Measurements from ENCODE around the gene ABHD10. TPM values are rescaled to one million over a fixed set of nuclear protein-coding genes. Genes with fewer than 3 reads are reported as not detected.

The ABHD10 gene
- total RNA-seq, 1 experiment from 2014 or later: 41.8 TPM

- Histone ChIP-seq H3K27me3 (replicated peaks; ENCODE audit: control insufficient read depth, insufficient read depth, low read length) (no peaks in the 10 kb centered on the region), H3K4me3 (ENCODE audit: low read depth, low read length) (no peak overlapping the region), H3K36me3 (ENCODE audit: control insufficient read depth, insufficient read depth, low read length) (no peaks in the 10 kb centered on the region), H3K9me3 (no peaks in the 10 kb centered on the region), H3K4me1 (no peaks in the 10 kb centered on the region)
- H3K27me3 Mint-ChIP-seq (ENCODE audit: insufficient read depth, unreplicated experiment): peaks cover 2% of the 10 kb centered on the region
- H3K4me3 Mint-ChIP-seq (ENCODE audit: unreplicated experiment): no peak overlapping the region
- no TSS peak for BruUV-seq (replicated peaks)
- TF ChIP-seq, protein P1, sequence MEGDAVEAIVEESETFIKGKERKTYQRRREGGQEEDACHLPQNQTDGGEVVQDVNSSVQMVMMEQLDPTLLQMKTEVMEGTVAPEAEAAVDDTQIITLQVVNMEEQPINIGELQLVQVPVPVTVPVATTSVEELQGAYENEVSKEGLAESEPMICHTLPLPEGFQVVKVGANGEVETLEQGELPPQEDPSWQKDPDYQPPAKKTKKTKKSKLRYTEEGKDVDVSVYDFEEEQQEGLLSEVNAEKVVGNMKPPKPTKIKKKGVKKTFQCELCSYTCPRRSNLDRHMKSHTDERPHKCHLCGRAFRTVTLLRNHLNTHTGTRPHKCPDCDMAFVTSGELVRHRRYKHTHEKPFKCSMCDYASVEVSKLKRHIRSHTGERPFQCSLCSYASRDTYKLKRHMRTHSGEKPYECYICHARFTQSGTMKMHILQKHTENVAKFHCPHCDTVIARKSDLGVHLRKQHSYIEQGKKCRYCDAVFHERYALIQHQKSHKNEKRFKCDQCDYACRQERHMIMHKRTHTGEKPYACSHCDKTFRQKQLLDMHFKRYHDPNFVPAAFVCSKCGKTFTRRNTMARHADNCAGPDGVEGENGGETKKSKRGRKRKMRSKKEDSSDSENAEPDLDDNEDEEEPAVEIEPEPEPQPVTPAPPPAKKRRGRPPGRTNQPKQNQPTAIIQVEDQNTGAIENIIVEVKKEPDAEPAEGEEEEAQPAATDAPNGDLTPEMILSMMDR (IDR thresholded peaks at IDR 0.05; ENCODE audit: insufficient read depth in 1 of 2, low read depth in 1 of 2, low read length in 1 of 2, severe bottlenecking in 1 of 2, unreplicated experiment in 1 of 2): no peak
- no peaks in the 10 kb centered on the region for H3K4me1 Mint-ChIP-seq (ENCODE audit: low read depth, unreplicated experiment)
- CTCF ChIA-PET: no interaction called here
- H3K9me3 Mint-ChIP-seq (ENCODE audit: unreplicated experiment): no peaks in the 10 kb centered on the region
- intact Hi-C loops (cut with micrococcal nuclease; ENCODE audit: unreplicated experiment): no loop called here
- H3K36me3 Mint-ChIP-seq (ENCODE audit: insufficient read depth, unreplicated experiment): no peaks in the 10 kb centered on the region
- H3K27ac Mint-ChIP-seq (ENCODE audit: unreplicated experiment): no peak overlapping the region
- POLR2A ChIA-PET: no interaction called here
- no peak for DNase-seq
Observed at GRCh38 chr3:112027826-112028225, 49.0 kb downstream of the ABHD10 start.

GRCh38 chr3:112030901-112031300 is 52.1 kb downstream of the ABHD10 start:
- intact Hi-C loops (cut with micrococcal nuclease; ENCODE audit: unreplicated experiment): no loop called here
- Histone ChIP-seq H3K27me3 (replicated peaks; ENCODE audit: control insufficient read depth, insufficient read depth, low read length) (no peaks in the 10 kb centered on the region), H3K4me3 (ENCODE audit: low read depth, low read length) (no peak overlapping the region), H3K9me3 (no peaks in the 10 kb centered on the region), H3K36me3 (ENCODE audit: control insufficient read depth, insufficient read depth, low read length) (no peaks in the 10 kb centered on the region), H3K4me1 (no peaks in the 10 kb centered on the region)
- no TSS peak for BruUV-seq (replicated peaks)
- ChIA-PET POLR2A (no interaction called here), CTCF (interaction anchor here (1.0 kb wide), 1 partner anchor 17 kb away, joined by 3 read pairs; no protein-coding TSS in a partner anchor)
- TF ChIP-seq, protein P1 (IDR thresholded peaks at IDR 0.05; ENCODE audit: insufficient read depth in 1 of 2, low read depth in 1 of 2, low read length in 1 of 2, severe bottlenecking in 1 of 2, unreplicated experiment in 1 of 2): no peak
- Mint-ChIP-seq H3K27me3 (ENCODE audit: insufficient read depth, unreplicated experiment) (peaks cover 2% of the 10 kb centered on the region), H3K4me3 (ENCODE audit: unreplicated experiment) (no peak overlapping the region), H3K36me3 (ENCODE audit: insufficient read depth, unreplicated experiment) (no peaks in the 10 kb centered on the region), H3K4me1 (ENCODE audit: low read depth, unreplicated experiment) (no peaks in the 10 kb centered on the region), H3K9me3 (ENCODE audit: unreplicated experiment) (no peaks in the 10 kb centered on the region), H3K27ac (ENCODE audit: unreplicated experiment) (no peak overlapping the region)
- DNase-seq: no peak

DNA sequence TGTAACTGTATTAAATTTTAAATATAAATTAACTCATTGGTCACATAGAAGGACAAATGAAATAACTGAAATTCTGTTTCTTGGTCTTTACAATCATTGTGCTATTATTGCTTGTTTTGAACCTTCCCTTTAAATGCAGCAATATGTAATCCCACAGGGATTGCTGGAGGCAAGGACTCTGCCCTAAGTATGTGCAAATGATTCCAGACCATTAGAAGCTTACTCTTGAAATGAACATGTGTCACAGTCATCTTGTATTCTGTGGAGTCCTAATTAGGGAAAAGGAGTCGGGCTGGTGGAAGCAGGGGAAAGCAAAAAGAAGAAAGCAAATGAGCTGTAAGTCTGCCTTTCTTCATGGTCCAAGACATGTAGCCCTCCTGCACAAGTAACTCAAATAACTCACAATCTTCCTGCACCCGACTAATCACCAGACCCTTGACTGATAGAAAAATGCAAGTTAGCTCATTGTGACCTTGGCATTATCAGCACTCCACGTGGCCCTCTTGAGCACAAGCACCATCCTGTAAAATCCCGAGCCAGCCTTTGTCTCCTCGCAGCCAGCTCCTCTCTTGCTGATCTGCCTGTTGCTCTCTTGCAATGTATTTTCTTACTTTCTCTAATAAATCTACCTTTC is 53.4 kb downstream of the ABHD10 start:
- no TSS peak for BruUV-seq (replicated peaks)
- Mint-ChIP-seq H3K4me3 (ENCODE audit: unreplicated experiment) (no peak overlapping the region), H3K36me3 (ENCODE audit: insufficient read depth, unreplicated experiment) (no peaks in the 10 kb centered on the region), H3K27ac (ENCODE audit: unreplicated experiment) (no peak overlapping the region), H3K4me1 (ENCODE audit: low read depth, unreplicated experiment) (no peaks in the 10 kb centered on the region), H3K27me3 (ENCODE audit: insufficient read depth, unreplicated experiment) (no peaks in the 10 kb centered on the region), H3K9me3 (ENCODE audit: unreplicated experiment) (no peaks in the 10 kb centered on the region)
- Histone ChIP-seq H3K36me3 (ENCODE audit: control insufficient read depth, insufficient read depth, low read length) (no peaks in the 10 kb centered on the region), H3K27me3 (replicated peaks; ENCODE audit: control insufficient read depth, insufficient read depth, low read length) (no peaks in the 10 kb centered on the region), H3K9me3 (no peaks in the 10 kb centered on the region), H3K4me1 (no peaks in the 10 kb centered on the region), H3K4me3 (ENCODE audit: low read depth, low read length) (no peak overlapping the region)
- intact Hi-C loops (cut with micrococcal nuclease; ENCODE audit: unreplicated experiment): no loop called here
- no peak for DNase-seq
- POLR2A ChIA-PET: no interaction called here
- TF ChIP-seq, protein P1 (IDR thresholded peaks at IDR 0.05; ENCODE audit: insufficient read depth in 1 of 2, low read depth in 1 of 2, low read length in 1 of 2, severe bottlenecking in 1 of 2, unreplicated experiment in 1 of 2): no peak
- CTCF ChIA-PET: interaction anchor here (0.7 kb wide), 2 partner anchors 11 to 317 kb away, joined by 3 read pairs; no protein-coding TSS in a partner anchor

Data from Caco-2 (cell line).